ENCODE measurements around the gene LRCH2.
A peak's percentile ranks its signal among the peaks of the same experiment; 100 is the strongest.

LRCH2 gene

GRCh38 chrX:115173181-115173580, 60.7 kb downstream of the LRCH2 start:
- H3K36me3 ChIP-seq (ENCODE audit: control insufficient read depth, insufficient read depth, low read length, severe bottlenecking): no peaks in the 10 kb centered on the region
- no peaks in the 10 kb centered on the region for H3K4me1 ChIP-seq (ENCODE audit: control insufficient read depth, insufficient read depth, low read length)
- H3K4me3 ChIP-seq (ENCODE audit: low read length): no peak overlapping the region
- peaks cover 2% of the 10 kb centered on the region for H3K9me3 ChIP-seq (ENCODE audit: control insufficient read depth, low read length)
- peaks cover 13% of the 10 kb centered on the region for H3K27me3 ChIP-seq (replicated peaks; ENCODE audit: control insufficient read depth, insufficient read depth, low read length)
- DNase-seq (ENCODE audit: low read depth): no peak
- H3K9ac ChIP-seq (ENCODE audit: low read length): no peak overlapping the region

GRCh38 chrX:115147220-115147619, 86.7 kb downstream of the LRCH2 start:
- DNase-seq (ENCODE audit: low read depth): peak; percentile 47
- H3K27me3 ChIP-seq (replicated peaks; ENCODE audit: control insufficient read depth, insufficient read depth, low read length): peaks cover 9% of the 10 kb centered on the region
- H3K9ac ChIP-seq (ENCODE audit: low read length): peak overlapping the region; percentile 47
- no peaks in the 10 kb centered on the region for H3K4me1 ChIP-seq (ENCODE audit: control insufficient read depth, insufficient read depth, low read length)
- no peaks in the 10 kb centered on the region for H3K36me3 ChIP-seq (ENCODE audit: control insufficient read depth, insufficient read depth, low read length, severe bottlenecking)
- peaks cover 14% of the 10 kb centered on the region for H3K9me3 ChIP-seq (ENCODE audit: control insufficient read depth, low read length)
- no peak overlapping the region for H3K4me3 ChIP-seq (ENCODE audit: low read length)

- DNase-seq (ENCODE audit: low read depth): no peak
- Histone ChIP-seq H3K36me3 (ENCODE audit: control insufficient read depth, insufficient read depth, low read length, severe bottlenecking) (no peaks in the 10 kb centered on the region), H3K9me3 (ENCODE audit: control insufficient read depth, low read length) (peaks cover 28% of the 10 kb centered on the region), H3K27me3 (replicated peaks; ENCODE audit: control insufficient read depth, insufficient read depth, low read length) (peaks cover 8% of the 10 kb centered on the region), H3K4me3 (ENCODE audit: low read length) (no peak overlapping the region), H3K4me1 (ENCODE audit: control insufficient read depth, insufficient read depth, low read length) (no peaks in the 10 kb centered on the region), H3K9ac (ENCODE audit: low read length) (no peak overlapping the region)
Measured at GRCh38 chrX:115142057-115142456, 91.8 kb downstream of the LRCH2 start.

GRCh38 chrX:115138040-115138439, 95.9 kb downstream of the LRCH2 start:
- no peak for DNase-seq (ENCODE audit: low read depth)
- Histone ChIP-seq H3K36me3 (ENCODE audit: control insufficient read depth, insufficient read depth, low read length, severe bottlenecking) (no peaks in the 10 kb centered on the region), H3K9me3 (ENCODE audit: control insufficient read depth, low read length) (peaks cover 15% of the 10 kb centered on the region), H3K9ac (ENCODE audit: low read length) (no peak overlapping the region), H3K4me1 (ENCODE audit: control insufficient read depth, insufficient read depth, low read length) (no peaks in the 10 kb centered on the region), H3K27me3 (replicated peaks; ENCODE audit: control insufficient read depth, insufficient read depth, low read length) (peaks cover 6% of the 10 kb centered on the region), H3K4me3 (ENCODE audit: low read length) (no peak overlapping the region)

- no peaks in the 10 kb centered on the region for H3K36me3 ChIP-seq (ENCODE audit: control insufficient read depth, insufficient read depth, low read length, severe bottlenecking)
- H3K9me3 ChIP-seq (ENCODE audit: control insufficient read depth, low read length): no peaks in the 10 kb centered on the region
- H3K27me3 ChIP-seq (replicated peaks; ENCODE audit: control insufficient read depth, insufficient read depth, low read length): peaks cover 6% of the 10 kb centered on the region
- no peak overlapping the region for H3K9ac ChIP-seq (ENCODE audit: low read length)
- H3K4me3 ChIP-seq (ENCODE audit: low read length): no peak overlapping the region
- no peak for DNase-seq (ENCODE audit: low read depth)
- no peaks in the 10 kb centered on the region for H3K4me1 ChIP-seq (ENCODE audit: control insufficient read depth, insufficient read depth, low read length)
Measured at GRCh38 chrX:115134382-115134781, 99.5 kb downstream of the LRCH2 start.

- no peaks in the 10 kb centered on the region for H3K4me1 ChIP-seq (ENCODE audit: control insufficient read depth, insufficient read depth, low read length)
- H3K9ac ChIP-seq (ENCODE audit: low read length): no peak overlapping the region
- H3K27me3 ChIP-seq (replicated peaks; ENCODE audit: control insufficient read depth, insufficient read depth, low read length): peaks cover 5% of the 10 kb centered on the region
- peak; percentile 24 for DNase-seq (ENCODE audit: low read depth)
- H3K9me3 ChIP-seq (ENCODE audit: control insufficient read depth, low read length): peaks cover 11% of the 10 kb centered on the region
- H3K4me3 ChIP-seq (ENCODE audit: low read length): no peak overlapping the region
- no peaks in the 10 kb centered on the region for H3K36me3 ChIP-seq (ENCODE audit: control insufficient read depth, insufficient read depth, low read length, severe bottlenecking)
Measured at GRCh38 chrX:115112411-115112810, 121.5 kb downstream of the LRCH2 start.

GRCh38 chrX:115098897-115099296, 135.0 kb downstream of the LRCH2 start:
- Histone ChIP-seq H3K4me3 (ENCODE audit: low read length) (no peak overlapping the region), H3K4me1 (ENCODE audit: control insufficient read depth, insufficient read depth, low read length) (no peaks in the 10 kb centered on the region)
- DNase-seq (ENCODE audit: low read depth): no peak

GRCh38 chrX:115093191-115093590, 140.7 kb downstream of the LRCH2 start:
- Histone ChIP-seq H3K4me3 (ENCODE audit: low read length) (no peak overlapping the region), H3K9ac (ENCODE audit: low read length) (no peak overlapping the region), H3K36me3 (ENCODE audit: control insufficient read depth, insufficient read depth, low read length, severe bottlenecking) (no peaks in the 10 kb centered on the region), H3K27me3 (replicated peaks; ENCODE audit: control insufficient read depth, insufficient read depth, low read length) (peaks cover 15% of the 10 kb centered on the region), H3K9me3 (ENCODE audit: control insufficient read depth, low read length) (peaks cover 18% of the 10 kb centered on the region), H3K4me1 (ENCODE audit: control insufficient read depth, insufficient read depth, low read length) (no peaks in the 10 kb centered on the region)
- no peak for DNase-seq (ENCODE audit: low read depth)

More at GRCh38 chrX:115098897-115099296, 135.0 kb downstream of the LRCH2 start:
- Histone ChIP-seq H3K36me3 (ENCODE audit: control insufficient read depth, insufficient read depth, low read length, severe bottlenecking) (no peaks in the 10 kb centered on the region), H3K9me3 (ENCODE audit: control insufficient read depth, low read length) (peaks cover 50% of the 10 kb centered on the region), H3K9ac (ENCODE audit: low read length) (no peak overlapping the region), H3K27me3 (replicated peaks; ENCODE audit: control insufficient read depth, insufficient read depth, low read length) (peaks cover 7% of the 10 kb centered on the region)

GRCh38 chrX:115089419-115089818, 144.5 kb downstream of the LRCH2 start:
- H3K9ac ChIP-seq (ENCODE audit: low read length): no peak overlapping the region
- H3K9me3 ChIP-seq (ENCODE audit: control insufficient read depth, low read length): no peaks in the 10 kb centered on the region
- H3K36me3 ChIP-seq (ENCODE audit: control insufficient read depth, insufficient read depth, low read length, severe bottlenecking): no peaks in the 10 kb centered on the region
- H3K4me1 ChIP-seq (ENCODE audit: control insufficient read depth, insufficient read depth, low read length): no peaks in the 10 kb centered on the region
- H3K27me3 ChIP-seq (replicated peaks; ENCODE audit: control insufficient read depth, insufficient read depth, low read length): peaks cover 11% of the 10 kb centered on the region
- DNase-seq (ENCODE audit: low read depth): no peak
- H3K4me3 ChIP-seq (ENCODE audit: low read length): no peak overlapping the region

- Histone ChIP-seq H3K9me3 (ENCODE audit: control insufficient read depth, low read length) (peaks cover under 1% of the 10 kb centered on the region), H3K4me3 (ENCODE audit: low read length) (no peak overlapping the region), H3K4me1 (ENCODE audit: control insufficient read depth, insufficient read depth, low read length) (peaks cover 15% of the 10 kb centered on the region)
Measured at GRCh38 chrX:115068896-115069295, 165.0 kb downstream of the LRCH2 start.

GRCh38 chrX:115067812-115068211, 166.1 kb downstream of the LRCH2 start:
- Histone ChIP-seq H3K9me3 (ENCODE audit: control insufficient read depth, low read length) (peaks cover 3% of the 10 kb centered on the region), H3K4me3 (ENCODE audit: low read length) (peak overlapping the region; percentile 49), H3K36me3 (ENCODE audit: control insufficient read depth, insufficient read depth, low read length, severe bottlenecking) (no peaks in the 10 kb centered on the region), H3K9ac (ENCODE audit: low read length) (peak overlapping the region; percentile 42), H3K27me3 (replicated peaks; ENCODE audit: control insufficient read depth, insufficient read depth, low read length) (peaks cover 24% of the 10 kb centered on the region), H3K4me1 (ENCODE audit: control insufficient read depth, insufficient read depth, low read length) (peaks cover 15% of the 10 kb centered on the region)
- peak; percentile 67 for DNase-seq (ENCODE audit: low read depth)

More at GRCh38 chrX:115068896-115069295, 165.0 kb downstream of the LRCH2 start:
- DNase-seq (ENCODE audit: low read depth): no peak
- H3K27me3 ChIP-seq (replicated peaks; ENCODE audit: control insufficient read depth, insufficient read depth, low read length): peaks cover 24% of the 10 kb centered on the region
- no peaks in the 10 kb centered on the region for H3K36me3 ChIP-seq (ENCODE audit: control insufficient read depth, insufficient read depth, low read length, severe bottlenecking)
- H3K9ac ChIP-seq (ENCODE audit: low read length): no peak overlapping the region

- Histone ChIP-seq H3K4me1 (ENCODE audit: control insufficient read depth, insufficient read depth, low read length) (peaks cover 15% of the 10 kb centered on the region), H3K27me3 (replicated peaks; ENCODE audit: control insufficient read depth, insufficient read depth, low read length) (peaks cover 20% of the 10 kb centered on the region), H3K9me3 (ENCODE audit: control insufficient read depth, low read length) (peaks cover 14% of the 10 kb centered on the region), H3K9ac (ENCODE audit: low read length) (no peak overlapping the region), H3K4me3 (ENCODE audit: low read length) (no peak overlapping the region), H3K36me3 (ENCODE audit: control insufficient read depth, insufficient read depth, low read length, severe bottlenecking) (no peaks in the 10 kb centered on the region)
- DNase-seq (ENCODE audit: low read depth): no peak
Measured at GRCh38 chrX:115065304-115065703, 168.6 kb downstream of the LRCH2 start.

Data from adipocyte (in vitro differentiated cells).